IMR-90 (cell line): Measurements from ENCODE around the gene KCNJ10. TPM values are rescaled to one million over a fixed set of nuclear protein-coding genes. Genes with fewer than 3 reads are reported as not detected.

Source experiments
- ATAC-seq: fragments of 200-7000 bp; cut with Tn5 transposase; 2 replicates; pipeline ENCODE4 v1.9.1; 2020; ENCODE audit warnings: low read depth, mild to moderate bottlenecking, moderate library complexity
- BruUV-seq: library from RNA; stranded (reverse); fragments of 400-500 nt; replicated peaks from 2 replicates; lab custom pipeline; 2021; lab: Mats Ljungman, UMichigan
- CTCF ChIA-PET: fragments of 300-600 bp; formaldehyde crosslinking; extraction: SDS; loops from one replicate; lab custom pipeline; 2021; ENCODE audit warnings: antibody characterized with exemption; lab: Yijun Ruan, JAX
- POLR2A ChIA-PET: fragments of 300-600 bp; sonication (Branson Sonifier 250); formaldehyde crosslinking; loops from one replicate; lab custom pipeline; 2022; ENCODE audit warnings: antibody characterized with exemption; ENCODE audit not compliant: unreplicated experiment; lab: Charles Lee
- DNase-seq: peaks from one replicate; pipeline ENCODE4 v3.0.0; 2013
- H2AFZ ChIP-seq: replicated peaks from 2 replicates; pipeline ENCODE3; 2013; ENCODE audit warnings: low read length, mild to moderate bottlenecking; ENCODE audit not compliant: poor library complexity
- H2AK5ac ChIP-seq: 2 replicates; pipeline ENCODE4 v1.6.1; 2013; ENCODE audit warnings: low read depth, low read length, inconsistent platforms
- H2AK9ac ChIP-seq: replicated peaks from 2 replicates; pipeline ENCODE3; 2013; ENCODE audit warnings: mild to moderate bottlenecking, low read depth, low read length, moderate library complexity; ENCODE audit not compliant: poor library complexity
- H2BK120ac ChIP-seq: 2 replicates; pipeline ENCODE4 v1.6.1; 2013; ENCODE audit warnings: low read depth, low read length, inconsistent platforms
- H2BK15ac ChIP-seq: 3 replicates; pipeline ENCODE4 v1.6.1; 2013; ENCODE audit warnings: low read depth, low read length, inconsistent platforms
- H2BK20ac ChIP-seq: 2 replicates; pipeline ENCODE4 v1.6.1; 2013; ENCODE audit warnings: low read depth, mild to moderate bottlenecking, inconsistent platforms, low read length, moderate library complexity
- H2BK5ac ChIP-seq: 2 replicates; pipeline ENCODE4 v1.6.1; 2013; ENCODE audit warnings: mild to moderate bottlenecking, low read depth, low read length, inconsistent platforms; ENCODE audit not compliant: poor library complexity, severe bottlenecking
- H3K14ac ChIP-seq: replicated peaks from 2 replicates; pipeline ENCODE4 v1.6.1; 2013; ENCODE audit warnings: low read depth, low read length, inconsistent platforms
- H3K18ac ChIP-seq: 2 replicates; pipeline ENCODE4 v1.6.1; 2013; ENCODE audit warnings: low read depth, low read length, control low read depth
- H3K23ac ChIP-seq: 2 replicates; pipeline ENCODE4 v1.6.1; 2013; ENCODE audit warnings: low read depth, low read length, inconsistent platforms
- H3K27ac ChIP-seq: 2 replicates; pipeline ENCODE4 v1.5.1; 2013; ENCODE audit warnings: mild to moderate bottlenecking, control low read depth, low read length; ENCODE audit not compliant: insufficient read depth
- H3K27me3 ChIP-seq: 2 replicates; pipeline ENCODE4 v1.6.1; 2013; ENCODE audit warnings: low read length; ENCODE audit not compliant: control insufficient read depth, insufficient read depth
- H3K36me3 ChIP-seq: 2 replicates; pipeline ENCODE4 v1.6.1; 2013; ENCODE audit warnings: low read length, mixed read lengths; ENCODE audit not compliant: control insufficient read depth, insufficient read depth
- H3K4ac ChIP-seq: 2 replicates; pipeline ENCODE4 v1.6.1; 2013; ENCODE audit warnings: low read depth, low read length, inconsistent platforms
- H3K4me1 ChIP-seq: 2 replicates; pipeline ENCODE4 v1.6.1; 2013; ENCODE audit warnings: low read length, mixed read lengths; ENCODE audit not compliant: control insufficient read depth, insufficient read depth
- H3K4me2 ChIP-seq: 2 replicates; pipeline ENCODE4 v1.6.1; 2013; ENCODE audit warnings: low read depth, mild to moderate bottlenecking, control low read depth, low read length, moderate library complexity
- H3K4me3 ChIP-seq: 2 replicates; pipeline ENCODE4 v1.5.1; 2013; ENCODE audit warnings: low read depth, mild to moderate bottlenecking, control low read depth, low read length, moderate library complexity; ENCODE audit not compliant: insufficient read depth
- H3K56ac ChIP-seq: 2 replicates; pipeline ENCODE4 v1.6.1; 2013; ENCODE audit warnings: low read length, inconsistent platforms; ENCODE audit not compliant: insufficient read depth; ENCODE audit errors: extremely low read depth
- H3K79me1 ChIP-seq, 2 experiments: 2 replicates each; pipeline ENCODE4 v1.6.1; 2013; ENCODE audit warnings: low read length in 2 of 2, inconsistent platforms in 1 of 2, low read depth in 1 of 2
- H3K9ac ChIP-seq: 2 replicates; pipeline ENCODE4 v1.6.1; 2013; ENCODE audit warnings: low read depth, low read length, control low read depth
- H3K9me1 ChIP-seq: 2 replicates; pipeline ENCODE4 v1.6.1; 2013; ENCODE audit warnings: low read length, inconsistent platforms; ENCODE audit not compliant: insufficient read depth
- H3K9me3 ChIP-seq: 2 replicates; pipeline ENCODE4 v1.6.1; 2013; ENCODE audit warnings: low read length; ENCODE audit not compliant: control insufficient read depth, insufficient read depth
- H4K20me1 ChIP-seq: 2 replicates; pipeline ENCODE4 v1.6.1; 2013; ENCODE audit warnings: low read length, inconsistent platforms; ENCODE audit not compliant: insufficient read depth
- H4K5ac ChIP-seq: 2 replicates; pipeline ENCODE4 v1.6.1; 2013; ENCODE audit warnings: mild to moderate bottlenecking, low read depth, low read length, control low read depth
- H4K8ac ChIP-seq, 2 experiments: 2 replicates each; pipeline ENCODE4 v1.6.1; 2013; ENCODE audit warnings: low read depth in 2 of 2, low read length in 2 of 2, control low read depth in 1 of 2, inconsistent platforms in 1 of 2
- H4K91ac ChIP-seq: 2 replicates; pipeline ENCODE4 v1.6.1; 2013; ENCODE audit warnings: low read depth, low read length, inconsistent platforms; ENCODE audit not compliant: insufficient read depth
- MAFK ChIP-seq: IDR thresholded peaks from 2 replicates; pipeline ENCODE4 v1.6.1; 2012; ENCODE audit warnings: low read depth, low read length, improper control_type of control experiment
- NFE2L2 ChIP-seq: fragments of 150-350 bp; IDR thresholded peaks from 2 replicates; pipeline ENCODE4 v1.6.1; 2016; ENCODE audit warnings: low read depth, mild to moderate bottlenecking, low read length
- WGBS, 2 experiments: methylation state at CpG; one replicate each; pipeline versions ENCODE4 v1.1.5 to v1.1.7; 2013; ENCODE audit warnings: missing lambda C conversion rate in 2 of 2; ENCODE audit not compliant: insufficient read length in 1 of 2; ENCODE audit errors: extremely low coverage in 2 of 2; 5-methylcytosine and 5-hydroxymethylcytosine counted together
- dilution Hi-C: fragments of 300-500 bp; cut with HindIII; formaldehyde crosslinking; loops from one replicate; pipeline ENCODE4 v1.14.3; 2018; ENCODE audit warnings: low sequenced_read_pairs; ENCODE audit not compliant: unreplicated experiment
- in situ Hi-C: fragments of 300-500 bp; cut with MboI; formaldehyde crosslinking; loops from 3 replicates; pipeline ENCODE4 v1.14.3; 2019; ENCODE audit warnings: low sequenced_read_pairs, inconsistent platforms, mixed read lengths
- intact Hi-C: fragments of 100-400 bp; cut with micrococcal nuclease; formaldehyde crosslinking; loops from 2 replicates; pipeline ENCODE4 v1.10.0; 2022
- polyA plus RNA-seq, 3 experiments: library from polyadenylated mRNA; depleted of rRNA; stranded (reverse); fragments of >200 nt; gene quantifications; 2 replicates each; pipeline ENCODE4 v1.2.3, GENCODE V29; 2012; ENCODE audit warnings: low replicate concordance in 1 of 3
- total RNA-seq: library from RNA; depleted of rRNA; stranded (reverse); fragments of >200 nt; gene quantifications from 2 replicates; pipeline ENCODE4 v1.2.3, GENCODE V29; 2012

KCNJ10 gene
- total and polyA plus RNA-seq, 2 of the 4 experiments (the other 2 are of a cell fraction): not detected

DNA sequence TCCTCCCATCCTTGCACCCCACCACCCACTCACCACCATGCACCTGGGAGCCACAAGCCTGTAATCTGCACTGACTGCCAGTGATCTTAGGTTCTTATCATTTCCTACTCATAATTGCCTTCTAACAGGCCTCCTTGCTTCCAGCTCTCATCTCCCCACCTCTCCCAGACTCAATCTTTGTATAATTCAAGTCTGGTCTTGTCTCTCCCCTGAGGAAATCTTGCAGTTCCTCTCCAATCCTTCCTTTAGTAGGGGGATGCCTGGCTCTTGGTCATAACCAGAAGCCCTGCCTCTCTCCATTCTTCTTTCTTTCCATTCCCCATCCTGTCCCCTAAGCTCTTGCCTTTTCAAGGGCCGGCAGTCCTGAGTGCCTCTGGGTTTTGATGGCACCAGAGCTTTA is 66.0 kb downstream of the KCNJ10 start:
- Histone ChIP-seq H3K9ac (no peak overlapping the region), H3K18ac (no peak overlapping the region), H4K5ac (no peak overlapping the region), H2AFZ (no peak overlapping the region), H2AK9ac (no peak overlapping the region), H4K91ac (no peak overlapping the region), H3K4me2 (no peak overlapping the region), H3K9me1 (no peaks in the 10 kb centered on the region), H3K9me3 (no peaks in the 10 kb centered on the region), H2BK15ac (no peak overlapping the region), H2BK20ac (no peak overlapping the region), H2BK5ac (no peak overlapping the region), H2AK5ac (no peak overlapping the region), H3K79me1 (no peaks in the 10 kb centered on the region), H4K20me1 (no peaks in the 10 kb centered on the region), H3K27me3 (peaks cover 13% of the 10 kb centered on the region), H3K14ac (no peak overlapping the region), H3K23ac (no peak overlapping the region), H3K56ac (no peak overlapping the region), H2BK120ac (no peak overlapping the region), H3K27ac (no peak overlapping the region), H3K36me3 (no peaks in the 10 kb centered on the region), H4K8ac (no peak overlapping the region), H3K4me1 (no peaks in the 10 kb centered on the region), H3K4me3 (no peak overlapping the region), H3K4ac (no peak overlapping the region)
- in situ Hi-C loops (loop anchor here (10.0 kb wide), 1 partner anchor 219 kb away; the partner anchor contains the start of gene DUSP23), dilution Hi-C loops (no loop called here), intact Hi-C loops (no loop called here)
- DNase-seq: no peak
- CTCF ChIA-PET: interaction anchor here (0.5 kb wide), 1 partner anchor 25 kb away, joined by 4 read pairs; no protein-coding TSS in a partner anchor
- no peak for ATAC-seq
- 88% methylated on average over 1 of the region's 1 CpG; no CpG with 5 or more reads in 1 of the 2 experiments for whole genome bisulfite sequencing, 2 experiments
- POLR2A ChIA-PET: no interaction called here
- no peak for TF ChIP-seq MAFK
- no peak for TF ChIP-seq NFE2L2
- no TSS peak for BruUV-seq
